Measurements from ENCODE around the gene PTF1A. TPM values are rescaled to one million over a fixed set of nuclear protein-coding genes. Genes with fewer than 3 reads are reported as not detected.

PTF1A gene
- not detected in 2 replicates for total RNA-seq

GRCh38 chr10:23191764-23192711, at the start of gene PTF1A:
Gene PTF1A (plus strand): TSS chr10:23192312. CDS start chr10:23192531, 219 bp downstream.

Other genes starting within 250 kb of the PTF1A start
- gene MSRB2, start 96.7 kb upstream of the PTF1A start, total RNA-seq, result 21.3 and 23.5 TPM in 2 replicates
- gene C10orf67, start 152.5 kb downstream of the PTF1A start, total RNA-seq, result under 0.01 TPM in 1 of 2 replicates, not detected in the other
- gene OTUD1, start 246.8 kb downstream of the PTF1A start, total RNA-seq, result 1.8 and 2.4 TPM in 2 replicates